Measurements from ENCODE around the gene BOLA2.
"Not testable (repeated sequence)": the region's sequence is repeated elsewhere in the genome, so short reads cannot be mapped to it uniquely, and the experiment has no call there.

GRCh38 chr16:29453754-29454153 lies 397 bp downstream of the BOLA2 start:
- TF ChIP-seq CTCF, POLR2A (IDR thresholded peaks at IDR 0.05): not testable (repeated sequence)

Measured in vagina (tissue), 2 donors.